PC-9 (cell line): ENCODE results near the gene NADK2. TPM values are rescaled to one million over a fixed set of nuclear protein-coding genes. Genes with fewer than 3 reads are reported as not detected.

Experiments used
- BruUV-seq: library from RNA; stranded (reverse); fragments of 400-500 nt; replicated peaks from 2 replicates; lab custom pipeline; 2021; lab: Mats Ljungman, UMichigan
- CTCF ChIA-PET: fragments of 300-600 bp; sonication (Branson Sonifier 250); formaldehyde crosslinking; loops from one replicate; lab custom pipeline; 2022; ENCODE audit warnings: antibody characterized with exemption; lab: Charles Lee
- POLR2A ChIA-PET: fragments of 300-600 bp; sonication (Branson Sonifier 250); formaldehyde crosslinking; loops from one replicate; lab custom pipeline; 2022; ENCODE audit warnings: antibody characterized with exemption; ENCODE audit not compliant: unreplicated experiment; lab: Charles Lee
- DNase-seq, 2 experiments: peaks; one replicate each; pipeline versions ENCODE4 v3.0.0 to v3.0.0-alpha.2; 2015 to 2022; ENCODE audit warnings: mixed read lengths in 1 of 2
- H2AFZ ChIP-seq: fragments of 200-600 bp; sonication (generic); 2 replicates; pipeline ENCODE4 v1.8.1; 2017; ENCODE audit warnings: antibody characterized with exemption
- H3F3A ChIP-seq: fragments of 200-600 bp; sonication (generic); 2 replicates; pipeline ENCODE4 v1.8.1; 2017; ENCODE audit warnings: antibody characterized with exemption, mild to moderate bottlenecking, low read depth; ENCODE audit not compliant: insufficient read depth
- H3K27ac ChIP-seq: fragments of 200-600 bp; sonication (generic); 2 replicates; pipeline ENCODE4 v1.6.1; 2016; ENCODE audit warnings: mixed run types
- H3K27me3 ChIP-seq: fragments of 200-600 bp; sonication (generic); 2 replicates; pipeline ENCODE4 v1.6.1; 2016; ENCODE audit warnings: low read depth, mixed run types; ENCODE audit not compliant: insufficient read depth
- H3K36me3 ChIP-seq: fragments of 200-600 bp; sonication (generic); 2 replicates; pipeline ENCODE4 v1.6.1; 2016; ENCODE audit warnings: low read depth, mixed run types
- H3K4me1 ChIP-seq: fragments of 200-600 bp; sonication (generic); replicated peaks from 2 replicates; pipeline ENCODE4 v1.6.1; 2016; ENCODE audit warnings: mixed run types; ENCODE audit not compliant: insufficient read depth
- H3K4me2 ChIP-seq: fragments of 200-600 bp; sonication (generic); 2 replicates; pipeline ENCODE4 v1.6.1; 2017; ENCODE audit warnings: mixed run types
- H3K4me3 ChIP-seq: fragments of 200-600 bp; sonication (generic); 2 replicates; pipeline ENCODE4 v1.6.1; 2016; ENCODE audit warnings: mixed run types
- H3K79me2 ChIP-seq: fragments of 200-600 bp; sonication (generic); 2 replicates; pipeline ENCODE4 v1.6.1; 2017; ENCODE audit warnings: low read depth, mixed run types
- H3K9me2 ChIP-seq: fragments of 200-600 bp; sonication (generic); 2 replicates; pipeline ENCODE4 v1.8.1; 2017; ENCODE audit warnings: mild to moderate bottlenecking; ENCODE audit not compliant: insufficient read depth
- H3K9me3 ChIP-seq: fragments of 200-600 bp; sonication (generic); 2 replicates; pipeline ENCODE4 v1.8.1; 2016; ENCODE audit warnings: low read depth; ENCODE audit not compliant: insufficient read depth
- H4K20me1 ChIP-seq: fragments of 200-600 bp; sonication (generic); 2 replicates; pipeline ENCODE4 v1.8.1; 2017; ENCODE audit not compliant: insufficient read depth
- CTCF ChIP-seq: fragments of 200-600 bp; sonication (generic); conservative IDR thresholded peaks from 2 replicates; pipeline ENCODE4 v1.6.1; 2017; ENCODE audit warnings: mixed run types, antibody characterized with exemption, mild to moderate bottlenecking, moderate library complexity
- EZH2 ChIP-seq: fragments of 200-600 bp; sonication (generic); IDR thresholded peaks from 2 replicates; pipeline ENCODE4 v1.8.0; 2017; ENCODE audit warnings: antibody characterized with exemption, low read depth
- intact Hi-C: fragments of 100-400 bp; cut with micrococcal nuclease; formaldehyde crosslinking; loops from one replicate; pipeline ENCODE4 v1.10.0; 2022; ENCODE audit not compliant: unreplicated experiment
- total RNA-seq: library from RNA; stranded (reverse); gene quantifications from 2 replicates; pipeline ENCODE4 v1.2.3, GENCODE V29; 2021

Gene NADK2
- total RNA-seq, 1 experiment from 2014 or later: 43.7 TPM

- ChIA-PET CTCF (no interaction called here), POLR2A (no interaction called here)
- intact Hi-C loops: no loop called here
- Histone ChIP-seq H3K4me2 (no peak overlapping the region), H3K27ac (no peak overlapping the region), H3K9me3 (no peaks in the 10 kb centered on the region), H3K4me3 (no peak overlapping the region), H3K27me3 (no peaks in the 10 kb centered on the region), H4K20me1 (no peaks in the 10 kb centered on the region), H3K79me2 (peaks cover 27% of the 10 kb centered on the region), H2AFZ (no peak overlapping the region), H3K9me2 (no peaks in the 10 kb centered on the region), H3K4me1 (peaks cover 19% of the 10 kb centered on the region), H3K36me3 (no peaks in the 10 kb centered on the region), H3F3A (peaks cover 7% of the 10 kb centered on the region; the same call in 1 of the 2 replicates)
- BruUV-seq: no TSS peak
- TF ChIP-seq CTCF: no peak
- no peak for TF ChIP-seq EZH2
- no peak for DNase-seq
These were observed 9.2 kb downstream of the NADK2 start for GRCh38 chr5:36232533-36232932.

GRCh38 chr5:36230151-36230790, 11.5 kb downstream of the NADK2 start:
- POLR2A ChIA-PET: interaction anchor here (0.7 kb wide), 1 partner anchor 1392 kb away, joined by 3 read pairs; no protein-coding TSS in a partner anchor
- peak in 1 of 2 experiments; percentile 33 for DNase-seq

GRCh38 chr5:36228505-36228904, 13.2 kb downstream of the NADK2 start:
- H3K27ac ChIP-seq: peak overlapping the region; percentile 52
- H3K4me1 ChIP-seq: peaks cover 19% of the 10 kb centered on the region
- TF ChIP-seq EZH2: no peak
- no peak for TF ChIP-seq CTCF
- H3K4me2 ChIP-seq: peak overlapping the region; percentile 35
- CTCF ChIA-PET: interaction anchor here (0.7 kb wide), 2 partner anchors 13 to 760 kb away, joined by 3 read pairs; partner anchors contain the start of gene NADK2
- peaks cover 16% of the 10 kb centered on the region for H3K36me3 ChIP-seq
- peak in 1 of 2 experiments; percentile 19 for DNase-seq
- intact Hi-C loops: loop anchor here (1.0 kb wide), 1 partner anchor 13 kb away; the partner anchor contains the start of gene NADK2
- H4K20me1 ChIP-seq: no peaks in the 10 kb centered on the region
- BruUV-seq: no TSS peak
- no peaks in the 10 kb centered on the region for H3K27me3 ChIP-seq
- no peaks in the 10 kb centered on the region for H3K9me2 ChIP-seq
- POLR2A ChIA-PET: no interaction called here
- peaks cover 7% of the 10 kb centered on the region; the same call in 1 of the 2 replicates for H3F3A ChIP-seq
- no peak overlapping the region for H2AFZ ChIP-seq
- peaks cover 14% of the 10 kb centered on the region for H3K79me2 ChIP-seq
- H3K4me3 ChIP-seq: 0 out of 2 replicates have a peak overlapping the region, but pooled peaks have one; percentile 4
- H3K9me3 ChIP-seq: no peaks in the 10 kb centered on the region; the same call in 1 of the 2 replicates

More at GRCh38 chr5:36230151-36230790, 11.5 kb downstream of the NADK2 start:
- peaks cover 16% of the 10 kb centered on the region for H3K79me2 ChIP-seq
- no peaks in the 10 kb centered on the region for H3K27me3 ChIP-seq
- intact Hi-C loops: no loop called here
- H3K9me2 ChIP-seq: no peaks in the 10 kb centered on the region
- H3F3A ChIP-seq: peaks cover 7% of the 10 kb centered on the region; the same call in 1 of the 2 replicates
- no peak overlapping the region for H3K4me2 ChIP-seq
- peaks cover 19% of the 10 kb centered on the region for H3K4me1 ChIP-seq
- H3K9me3 ChIP-seq: no peaks in the 10 kb centered on the region; the same call in 1 of the 2 replicates
- H3K4me3 ChIP-seq: no peak overlapping the region
- BruUV-seq: no TSS peak
- CTCF ChIA-PET: interaction anchor here (0.6 to 0.7 kb wide), 3 partner anchors 12 to 191 kb away, joined by 3 read pairs; no protein-coding TSS in a partner anchor
- no peak overlapping the region for H2AFZ ChIP-seq
- H4K20me1 ChIP-seq: no peaks in the 10 kb centered on the region
- H3K36me3 ChIP-seq: peaks cover 13% of the 10 kb centered on the region
- no peak overlapping the region for H3K27ac ChIP-seq
- no peak for TF ChIP-seq CTCF
- no peak for TF ChIP-seq EZH2
